GM23338 (cell line): ENCODE measurements around the gene GOLGA1. TPM values are rescaled to one million over a fixed set of nuclear protein-coding genes. Genes with fewer than 3 reads are reported as not detected.

Source experiments
- ATAC-seq: fragments of 200-7000 bp; cut with Tn5 transposase; 3 replicates; pipeline ENCODE4 v1.9.1; 2020
- DNase-seq: peaks from one replicate; pipeline ENCODE4 v3.0.0-alpha.2; 2015; ENCODE audit warnings: low spot score
- H2AFZ ChIP-seq: fragments of 200-600 bp; sonication (generic); 2 replicates; pipeline ENCODE4 v1.8.0; 2016; ENCODE audit warnings: antibody characterized with exemption, mild to moderate bottlenecking, moderate library complexity
- H3F3A ChIP-seq: fragments of 200-600 bp; sonication (generic); replicated peaks from 2 replicates; pipeline ENCODE4 v1.8.0; 2017; ENCODE audit warnings: antibody characterized with exemption, mixed run types, low read depth
- H3K27ac ChIP-seq: fragments of 200-600 bp; sonication (generic); 2 replicates; pipeline ENCODE4 v1.6.1; 2016; ENCODE audit warnings: low read depth
- H3K27me3 ChIP-seq: fragments of 200-600 bp; sonication (generic); 2 replicates; pipeline ENCODE4 v1.8.0; 2016; ENCODE audit warnings: mild to moderate bottlenecking, mixed run types, moderate library complexity; ENCODE audit not compliant: insufficient read depth
- H3K36me3 ChIP-seq: fragments of 200-600 bp; sonication (generic); 2 replicates; pipeline ENCODE4 v1.8.0; 2016; ENCODE audit warnings: mild to moderate bottlenecking; ENCODE audit not compliant: insufficient read depth
- H3K4me1 ChIP-seq: fragments of 200-600 bp; sonication (generic); 2 replicates; pipeline ENCODE4 v1.8.0; 2016; ENCODE audit warnings: mild to moderate bottlenecking, moderate library complexity; ENCODE audit not compliant: insufficient read depth
- H3K4me2 ChIP-seq: fragments of 200-600 bp; sonication (generic); 2 replicates; pipeline ENCODE4 v1.7.1; 2017; ENCODE audit warnings: mixed run types
- H3K4me3 ChIP-seq: fragments of 200-600 bp; sonication (generic); 2 replicates; pipeline ENCODE4 v1.6.1; 2016; ENCODE audit warnings: mixed run types
- H3K79me2 ChIP-seq: fragments of 200-600 bp; sonication (generic); replicated peaks from 2 replicates; pipeline ENCODE4 v1.8.0; 2017; ENCODE audit warnings: mild to moderate bottlenecking; ENCODE audit not compliant: insufficient read depth
- H3K9me2 ChIP-seq: fragments of 200-600 bp; sonication (generic); 2 replicates; pipeline ENCODE4 v1.8.0; 2017; ENCODE audit not compliant: insufficient read depth
- H4K20me1 ChIP-seq: fragments of 200-600 bp; sonication (generic); replicated peaks from 2 replicates; pipeline ENCODE4 v1.8.0; 2017; ENCODE audit warnings: mild to moderate bottlenecking; ENCODE audit not compliant: insufficient read depth
- H3K27ac Mint-ChIP-seq: 2 replicates; pipeline ENCODE4 v1.8.0; 2020; ENCODE audit warnings: inconsistent platforms, mild to moderate bottlenecking, moderate library complexity, mixed read lengths
- H3K27me3 Mint-ChIP-seq: 3 replicates; pipeline ENCODE4 v1.8.0; 2022; ENCODE audit warnings: low read depth, mild to moderate bottlenecking, moderate library complexity, mixed read lengths, inconsistent platforms; ENCODE audit not compliant: insufficient read depth, poor library complexity
- H3K36me3 Mint-ChIP-seq: 3 replicates; pipeline ENCODE4 v1.8.0; 2021; ENCODE audit warnings: low read depth, mild to moderate bottlenecking, inconsistent platforms, moderate library complexity, mixed read lengths
- H3K4me1 Mint-ChIP-seq: 3 replicates; pipeline ENCODE4 v1.8.0; 2020; ENCODE audit warnings: mild to moderate bottlenecking, inconsistent platforms, mixed read lengths
- H3K4me3 Mint-ChIP-seq: 3 replicates; pipeline ENCODE4 v1.8.0; 2021; ENCODE audit warnings: moderate library complexity, mild to moderate bottlenecking, inconsistent platforms, mixed read lengths
- H3K9me3 Mint-ChIP-seq: 3 replicates; pipeline ENCODE4 v1.8.0; 2020; ENCODE audit warnings: moderate library complexity, mild to moderate bottlenecking, inconsistent platforms, mixed read lengths
- CTCF ChIP-seq, 2 experiments: fragments of 200-600 bp in 1 of 2; sonication (generic) in 1 of 2; conservative IDR thresholded peaks; 2 replicates each; pipeline versions ENCODE4 v1.5.1 to v1.6.1; 2016 to 2017; ENCODE audit warnings: antibody characterized with exemption in 2 of 2, low read depth in 2 of 2, mild to moderate bottlenecking in 2 of 2, moderate library complexity in 1 of 2
- EZH2 ChIP-seq: fragments of 200-600 bp; sonication (generic); IDR thresholded peaks from one replicate; pipeline ENCODE4 v1.8.0; 2017; ENCODE audit warnings: antibody characterized with exemption, mild to moderate bottlenecking, low read depth; ENCODE audit not compliant: unreplicated experiment
- EZH2phosphoT487 ChIP-seq: fragments of 200-600 bp; sonication (generic); IDR thresholded peaks from one replicate; pipeline ENCODE4 v1.8.1; 2018; ENCODE audit warnings: antibody characterized with exemption; ENCODE audit not compliant: unreplicated experiment
- JUNB ChIP-seq: IDR thresholded peaks from one replicate; pipeline ENCODE4 v1.6.1; 2016; ENCODE audit warnings: antibody characterized with exemption; ENCODE audit not compliant: unreplicated experiment
- POLR2AphosphoS5 ChIP-seq: IDR thresholded peaks from 2 replicates; pipeline ENCODE4 v1.6.1; 2016; ENCODE audit warnings: antibody characterized with exemption, low read depth
- STAT1 ChIP-seq: IDR thresholded peaks from one replicate; pipeline ENCODE4 v1.6.1; 2016; ENCODE audit warnings: antibody characterized with exemption; ENCODE audit not compliant: unreplicated experiment
- polyA plus RNA-seq: library from polyadenylated mRNA; unstranded; fragments of >200 nt; fragmentation: Nextera tagmentation; extraction: Ambion mirVana; gene quantifications from 2 replicates; pipeline ENCODE4 v1.2.1, GENCODE V29; 2016
- total RNA-seq: library from RNA; depleted of rRNA; stranded (reverse); fragments of >200 nt; shearing (Covaris generic); gene quantifications from 2 replicates; pipeline ENCODE4 v1.2.3, GENCODE V29; 2014

The GOLGA1 gene
- total and polyA plus RNA-seq, 2 experiments from 2014 or later = 6.1 to 8.0 TPM

GRCh38 chr9:124860582-124861341 lies 80.1 kb downstream of the GOLGA1 start:
- peak overlapping the region; percentile 99 for H3K4me3 ChIP-seq
- no peaks in the 10 kb centered on the region for H3K27me3 ChIP-seq
- DNase-seq (no peak), ATAC-seq (no peak)
- peaks cover 28% of the 10 kb centered on the region for H3K27me3 Mint-ChIP-seq
- peak overlapping the region; percentile 89 for H3K27ac Mint-ChIP-seq
- H3F3A ChIP-seq = peaks cover 59% of the 10 kb centered on the region
- H3K36me3 ChIP-seq = peaks cover 32% of the 10 kb centered on the region
- H3K4me1 ChIP-seq = peaks cover 17% of the 10 kb centered on the region
- peak; percentile 12; the same call in 1 of the 2 replicates for TF ChIP-seq POLR2AphosphoS5
- TF ChIP-seq EZH2phosphoT487 = no peak
- H3K27ac ChIP-seq = peak overlapping the region; percentile 91
- peaks cover 36% of the 10 kb centered on the region for H4K20me1 ChIP-seq
- H3K9me3 Mint-ChIP-seq = peaks cover 3% of the 10 kb centered on the region; the same call in 1 of the 3 replicates
- peaks cover 32% of the 10 kb centered on the region for H3K79me2 ChIP-seq
- H3K4me3 Mint-ChIP-seq = peak overlapping the region; percentile 97
- peak overlapping the region; percentile 99 for H3K4me2 ChIP-seq
- H2AFZ ChIP-seq = no peak overlapping the region
- H3K9me2 ChIP-seq = no peaks in the 10 kb centered on the region
- peaks cover 52% of the 10 kb centered on the region for H3K36me3 Mint-ChIP-seq
- H3K4me1 Mint-ChIP-seq = peaks cover 23% of the 10 kb centered on the region

GRCh38 chr9:124859803-124860581 lies 80.9 kb downstream of the GOLGA1 start:
- Mint-ChIP-seq H3K36me3 (peaks cover 52% of the 10 kb centered on the region), H3K4me3 (peak overlapping the region; percentile 97), H3K4me1 (peaks cover 23% of the 10 kb centered on the region), H3K9me3 (peaks cover 3% of the 10 kb centered on the region; the same call in 1 of the 3 replicates), H3K27ac (peak overlapping the region; percentile 89), H3K27me3 (peaks cover 36% of the 10 kb centered on the region)
- Histone ChIP-seq H3K9me2 (no peaks in the 10 kb centered on the region), H3F3A (peaks cover 62% of the 10 kb centered on the region), H3K4me2 (peak overlapping the region; percentile 99), H3K36me3 (peaks cover 32% of the 10 kb centered on the region), H3K4me1 (peaks cover 17% of the 10 kb centered on the region), H3K4me3 (peak overlapping the region; percentile 99), H3K27me3 (no peaks in the 10 kb centered on the region), H4K20me1 (peaks cover 36% of the 10 kb centered on the region), H3K79me2 (peaks cover 32% of the 10 kb centered on the region), H3K27ac (peak overlapping the region; percentile 91), H2AFZ (no peak overlapping the region)
- ATAC-seq (no peak), DNase-seq (no peak)
- TF ChIP-seq JUNB (no peak), EZH2 (no peak), CTCF (conservative IDR thresholded peaks at IDR 0.05; ENCODE audit: low read depth in 2 of 2) (no peak), STAT1 (no peak)
